Esophagus squamous epithelium (tissue), 5 donors: Measurements from ENCODE around the gene IPMK. TPM values are rescaled to one million over a fixed set of nuclear protein-coding genes. Genes with fewer than 3 reads are reported as not detected.
"Not testable (repeated sequence)": the region's sequence is repeated elsewhere in the genome, so short reads cannot be mapped to it uniquely, and the experiment has no call there.

Source experiments
- DNase-seq: peaks from one replicate; lab custom pipeline; 2025; lab: John Stamatoyannopoulos, UW
- H3K27ac ChIP-seq, 4 donors: fragments of 200-600 bp; sonication (generic); one replicate each; pipeline ENCODE4 v1.5.1; 2016 to 2019; ENCODE audit warnings: mild to moderate bottlenecking in 1 of 4
- H3K27me3 ChIP-seq, 4 donors: fragments of 200-600 bp; sonication (generic); 1 replicate in 3 of 4; 2 replicates in 1 of 4; pipeline versions ENCODE4 v1.5.1 to v1.6.0; 2017 to 2021; ENCODE audit warnings: antibody characterized with exemption in 1 of 4
- H3K36me3 ChIP-seq, 3 donors: fragments of 200-600 bp; sonication (generic); one replicate each; pipeline ENCODE4 v1.5.1; 2016 to 2019
- H3K4me1 ChIP-seq, 3 donors: fragments of 200-600 bp; sonication (generic); one replicate each; pipeline ENCODE4 v1.5.1; 2017 to 2019
- H3K4me3 ChIP-seq, 4 donors: fragments of 200-600 bp; sonication (generic); 1 replicate in 3 of 4; 2 replicates in 1 of 4; pipeline ENCODE4 v1.5.1; 2016 to 2019; ENCODE audit warnings: mild to moderate bottlenecking in 2 of 4, moderate library complexity in 1 of 4
- H3K9me3 ChIP-seq, 3 donors: fragments of 200-600 bp; sonication (generic); one replicate each; pipeline ENCODE4 v1.5.1; 2016 to 2019
- CTCF ChIP-seq, 6 experiments: fragments of 450-650 bp in 4 of 6; fragments of 200-600 bp in 2 of 6; sonication (generic) in 2 of 6; IDR thresholded peaks; one replicate each; pipeline ENCODE4 v1.5.1; 2016 to 2019; ENCODE audit warnings: antibody characterized with exemption in 6 of 6, mild to moderate bottlenecking in 4 of 6, moderate library complexity in 4 of 6
- POLR2A ChIP-seq, 4 donors: fragments of 450-650 bp; IDR thresholded peaks; one replicate each; pipeline ENCODE4 v1.6.1; 2017; ENCODE audit warnings: antibody characterized with exemption in 4 of 4, mild to moderate bottlenecking in 4 of 4, moderate library complexity in 3 of 4
- WGBS, 2 donors: methylation state at CpG; one replicate each; pipeline ENCODE4 v1.1.5; 2018; 5-methylcytosine and 5-hydroxymethylcytosine counted together
- intact Hi-C: fragments of 100-400 bp; cut with DNase I; formaldehyde crosslinking; loops from one replicate; pipeline ENCODE4 v1.15.0; 2022
- total RNA-seq, 4 donors: library from RNA; depleted of rRNA; stranded (reverse); fragments of >200 nt; gene quantifications; one replicate each; pipeline ENCODE4 v1.1.0, GENCODE V29; 2016
- donor health status: DM: yes; HTN: yes; CAD: no.

Gene IPMK
- total RNA-seq, 4 donors from 2014 or later: 5.8 to 12.6 (median 8.8) TPM

- Histone ChIP-seq H3K4me3 (no peak overlapping the region), H3K36me3 (peaks cover 0 to 19% (median 0%) of the 10 kb centered on the region in 3 donors), H3K27ac (no peak overlapping the region), H3K27me3 (no peaks in the 10 kb centered on the region), H3K4me1 (peaks cover 0 to 41% (median 7%) of the 10 kb centered on the region in 3 donors), H3K9me3 (no peaks in the 10 kb centered on the region)
- DNase-seq: no peak
- 58 to 68% methylated on average over 4 of the region's 4 CpGs for WGBS, 2 donors
- no peak for TF ChIP-seq POLR2A (IDR thresholded peaks at IDR 0.05)
- no peak for TF ChIP-seq CTCF (IDR thresholded peaks at IDR 0.05)
- intact Hi-C loops: no loop called here
These were observed 27.2 kb downstream of the IPMK start for GRCh38 chr10:58240531-58240930.

- intact Hi-C loops: no loop called here
- H3K4me1 ChIP-seq: peaks cover 0 to 41% (median 7%) of the 10 kb centered on the region in 3 donors
- H3K36me3 ChIP-seq: peaks cover 0 to 28% (median 4%) of the 10 kb centered on the region in 3 donors
- H3K9me3 ChIP-seq: no peaks in the 10 kb centered on the region
- no peak overlapping the region for H3K4me3 ChIP-seq
- WGBS, 2 donors: 36 to 43% methylated on average over 4 to 5 of the region's 5 CpGs
- peak overlapping the region in 1 of 4 donors; percentile 17 for H3K27ac ChIP-seq
- TF ChIP-seq CTCF (IDR thresholded peaks at IDR 0.05): no peak
- TF ChIP-seq POLR2A (IDR thresholded peaks at IDR 0.05): no peak
- no peaks in the 10 kb centered on the region for H3K27me3 ChIP-seq
- no peak for DNase-seq
These were observed 28.0 kb downstream of the IPMK start for GRCh38 chr10:58239561-58240169.

- WGBS, 2 donors: 65 to 74% methylated on average over 3 of the region's 3 CpGs
- H3K4me1 ChIP-seq: peaks cover 0 to 41% (median 7%) of the 10 kb centered on the region in 3 donors
- no peaks in the 10 kb centered on the region for H3K9me3 ChIP-seq
- TF ChIP-seq CTCF (IDR thresholded peaks at IDR 0.05): no peak
- no peak for TF ChIP-seq POLR2A (IDR thresholded peaks at IDR 0.05)
- intact Hi-C loops: no loop called here
- no peak overlapping the region for H3K27ac ChIP-seq
- no peaks in the 10 kb centered on the region for H3K27me3 ChIP-seq
- no peak overlapping the region for H3K4me3 ChIP-seq
- no peak for DNase-seq
- H3K36me3 ChIP-seq: peaks cover 0 to 48% (median 4%) of the 10 kb centered on the region in 3 donors
These were observed 30.5 kb downstream of the IPMK start for GRCh38 chr10:58237014-58237834.

- H3K4me1 ChIP-seq, H3K27me3 ChIP-seq, H3K9me3 ChIP-seq, DNase-seq, H3K4me3 ChIP-seq, intact Hi-C loops, H3K27ac ChIP-seq: not testable (repeated sequence)
- peaks cover 0 to 77% (median 0%) of the 10 kb centered on the region in 3 donors for H3K36me3 ChIP-seq
- WGBS, 2 donors: 71 to 100% methylated on average over 1 of the region's 7 CpGs
These were observed 37.8 kb downstream of the IPMK start for GRCh38 chr10:58229856-58230255.

- Histone ChIP-seq H3K9me3 (no peaks in the 10 kb centered on the region), H3K4me1 (no peaks in the 10 kb centered on the region), H3K4me3 (no peak overlapping the region), H3K27me3 (no peaks in the 10 kb centered on the region), H3K27ac (no peak overlapping the region), H3K36me3 (peaks cover 0 to 51% (median 0%) of the 10 kb centered on the region in 3 donors)
- intact Hi-C loops: no loop called here
- 98 to 100% methylated on average over 2 of the region's 2 CpGs for WGBS, 2 donors
- no peak for DNase-seq
- TF ChIP-seq CTCF (IDR thresholded peaks at IDR 0.05) (no peak), POLR2A (IDR thresholded peaks at IDR 0.05) (no peak)
These were observed 42.0 kb downstream of the IPMK start for GRCh38 chr10:58225654-58226053.
